Duodenal mucosa (tissue), 2 donors: Measurements from ENCODE around the gene PTPRQ.

ENCODE experiments used
- H3K27ac ChIP-seq: one replicate; pipeline ENCODE4 v1.7.0; 2013; ENCODE audit warnings: low read depth, low read length
- H3K27me3 ChIP-seq, 2 donors: one replicate each; pipeline ENCODE4 v1.7.0; 2013; ENCODE audit warnings: low read length in 2 of 2, control low read depth in 1 of 2; ENCODE audit not compliant: insufficient read depth in 2 of 2, control insufficient read depth in 1 of 2
- H3K36me3 ChIP-seq, 2 donors: one replicate each; pipeline ENCODE4 v1.7.0; 2013; ENCODE audit warnings: low read length in 2 of 2, control low read depth in 1 of 2; ENCODE audit not compliant: insufficient read depth in 2 of 2, control insufficient read depth in 1 of 2
- H3K4me1 ChIP-seq, 2 donors: one replicate each; pipeline ENCODE4 v1.7.0; 2013; ENCODE audit warnings: low read length in 2 of 2, control low read depth in 1 of 2; ENCODE audit not compliant: insufficient read depth in 2 of 2, control insufficient read depth in 1 of 2
- H3K4me3 ChIP-seq, 2 donors: one replicate each; pipeline ENCODE4 v1.7.0; 2013; ENCODE audit warnings: low read length in 2 of 2, low read depth in 1 of 2
- H3K9ac ChIP-seq, 2 donors: one replicate each; pipeline ENCODE4 v1.7.0; 2013; ENCODE audit warnings: low read length in 2 of 2, low read depth in 1 of 2
- H3K9me3 ChIP-seq, 2 donors: one replicate each; pipeline ENCODE4 v1.7.0; 2013; ENCODE audit warnings: low read length in 2 of 2, control low read depth in 1 of 2; ENCODE audit not compliant: control insufficient read depth in 1 of 2

Gene PTPRQ

GRCh38 chr12:80498059-80498728 lies 54.2 kb downstream of the PTPRQ start:
- Histone ChIP-seq H3K9ac (no peak overlapping the region), H3K4me1 (no peaks in the 10 kb centered on the region), H3K4me3 (no peak overlapping the region), H3K27ac (no peak overlapping the region), H3K36me3 (no peaks in the 10 kb centered on the region), H3K9me3 (no peaks in the 10 kb centered on the region), H3K27me3 (no peaks in the 10 kb centered on the region)

GRCh38 chr12:80504389-80505163 lies 60.5 kb downstream of the PTPRQ start:
- no peaks in the 10 kb centered on the region for H3K9me3 ChIP-seq
- H3K4me3 ChIP-seq: no peak overlapping the region
- H3K27me3 ChIP-seq: no peaks in the 10 kb centered on the region
- H3K9ac ChIP-seq: no peak overlapping the region
- H3K27ac ChIP-seq: no peak overlapping the region
- no peaks in the 10 kb centered on the region for H3K4me1 ChIP-seq
- no peaks in the 10 kb centered on the region for H3K36me3 ChIP-seq

GRCh38 chr12:80509781-80510556 lies 65.9 kb downstream of the PTPRQ start:
- Histone ChIP-seq H3K4me3 (no peak overlapping the region), H3K4me1 (no peaks in the 10 kb centered on the region), H3K36me3 (no peaks in the 10 kb centered on the region), H3K27ac (no peak overlapping the region), H3K27me3 (no peaks in the 10 kb centered on the region), H3K9me3 (no peaks in the 10 kb centered on the region), H3K9ac (no peak overlapping the region)

GRCh38 chr12:80512781-80513180 lies 68.7 kb downstream of the PTPRQ start:
- H3K36me3 ChIP-seq: no peaks in the 10 kb centered on the region
- no peaks in the 10 kb centered on the region for H3K9me3 ChIP-seq
- no peaks in the 10 kb centered on the region for H3K27me3 ChIP-seq
- no peaks in the 10 kb centered on the region for H3K4me1 ChIP-seq
- no peak overlapping the region for H3K4me3 ChIP-seq
- no peak overlapping the region for H3K27ac ChIP-seq
- no peak overlapping the region for H3K9ac ChIP-seq

GRCh38 chr12:80513211-80513610 lies 69.2 kb downstream of the PTPRQ start:
- Histone ChIP-seq H3K9ac (no peak overlapping the region), H3K27ac (no peak overlapping the region), H3K9me3 (no peaks in the 10 kb centered on the region), H3K4me1 (no peaks in the 10 kb centered on the region), H3K4me3 (no peak overlapping the region), H3K36me3 (no peaks in the 10 kb centered on the region), H3K27me3 (no peaks in the 10 kb centered on the region)

- no peaks in the 10 kb centered on the region for H3K36me3 ChIP-seq
- H3K27me3 ChIP-seq: no peaks in the 10 kb centered on the region
- H3K4me3 ChIP-seq: no peak overlapping the region
- no peak overlapping the region for H3K9ac ChIP-seq
- no peak overlapping the region for H3K27ac ChIP-seq
- H3K9me3 ChIP-seq: no peaks in the 10 kb centered on the region
- H3K4me1 ChIP-seq: no peaks in the 10 kb centered on the region
Observed at GRCh38 chr12:80517655-80518054, 73.6 kb downstream of the PTPRQ start.

GRCh38 chr12:80531646-80532045 lies 87.6 kb downstream of the PTPRQ start:
- no peaks in the 10 kb centered on the region for H3K9me3 ChIP-seq
- H3K36me3 ChIP-seq: no peaks in the 10 kb centered on the region
- no peaks in the 10 kb centered on the region for H3K27me3 ChIP-seq
- H3K4me1 ChIP-seq: no peaks in the 10 kb centered on the region
- no peak overlapping the region for H3K9ac ChIP-seq
- no peak overlapping the region for H3K27ac ChIP-seq
- H3K4me3 ChIP-seq: no peak overlapping the region

- H3K9me3 ChIP-seq: no peaks in the 10 kb centered on the region
- no peaks in the 10 kb centered on the region for H3K36me3 ChIP-seq
- H3K27ac ChIP-seq: no peak overlapping the region
- H3K27me3 ChIP-seq: no peaks in the 10 kb centered on the region
- no peak overlapping the region for H3K4me3 ChIP-seq
- no peak overlapping the region for H3K9ac ChIP-seq
- no peaks in the 10 kb centered on the region for H3K4me1 ChIP-seq
Observed at GRCh38 chr12:80539029-80539428, 95.0 kb downstream of the PTPRQ start.

- H3K27ac ChIP-seq: no peak overlapping the region
- no peak overlapping the region for H3K4me3 ChIP-seq
- no peaks in the 10 kb centered on the region for H3K36me3 ChIP-seq
- no peaks in the 10 kb centered on the region for H3K4me1 ChIP-seq
- H3K27me3 ChIP-seq: no peaks in the 10 kb centered on the region
- H3K9ac ChIP-seq: no peak overlapping the region
- H3K9me3 ChIP-seq: no peaks in the 10 kb centered on the region
Observed at GRCh38 chr12:80549298-80549697, 105.3 kb downstream of the PTPRQ start.

GRCh38 chr12:80551897-80552296 lies 107.9 kb downstream of the PTPRQ start:
- Histone ChIP-seq H3K4me1 (no peaks in the 10 kb centered on the region), H3K4me3 (no peak overlapping the region), H3K27me3 (no peaks in the 10 kb centered on the region), H3K27ac (no peak overlapping the region), H3K36me3 (no peaks in the 10 kb centered on the region), H3K9me3 (no peaks in the 10 kb centered on the region), H3K9ac (no peak overlapping the region)
